ENCODE measurements around the gene KAT2B.

Gene KAT2B

DNA sequence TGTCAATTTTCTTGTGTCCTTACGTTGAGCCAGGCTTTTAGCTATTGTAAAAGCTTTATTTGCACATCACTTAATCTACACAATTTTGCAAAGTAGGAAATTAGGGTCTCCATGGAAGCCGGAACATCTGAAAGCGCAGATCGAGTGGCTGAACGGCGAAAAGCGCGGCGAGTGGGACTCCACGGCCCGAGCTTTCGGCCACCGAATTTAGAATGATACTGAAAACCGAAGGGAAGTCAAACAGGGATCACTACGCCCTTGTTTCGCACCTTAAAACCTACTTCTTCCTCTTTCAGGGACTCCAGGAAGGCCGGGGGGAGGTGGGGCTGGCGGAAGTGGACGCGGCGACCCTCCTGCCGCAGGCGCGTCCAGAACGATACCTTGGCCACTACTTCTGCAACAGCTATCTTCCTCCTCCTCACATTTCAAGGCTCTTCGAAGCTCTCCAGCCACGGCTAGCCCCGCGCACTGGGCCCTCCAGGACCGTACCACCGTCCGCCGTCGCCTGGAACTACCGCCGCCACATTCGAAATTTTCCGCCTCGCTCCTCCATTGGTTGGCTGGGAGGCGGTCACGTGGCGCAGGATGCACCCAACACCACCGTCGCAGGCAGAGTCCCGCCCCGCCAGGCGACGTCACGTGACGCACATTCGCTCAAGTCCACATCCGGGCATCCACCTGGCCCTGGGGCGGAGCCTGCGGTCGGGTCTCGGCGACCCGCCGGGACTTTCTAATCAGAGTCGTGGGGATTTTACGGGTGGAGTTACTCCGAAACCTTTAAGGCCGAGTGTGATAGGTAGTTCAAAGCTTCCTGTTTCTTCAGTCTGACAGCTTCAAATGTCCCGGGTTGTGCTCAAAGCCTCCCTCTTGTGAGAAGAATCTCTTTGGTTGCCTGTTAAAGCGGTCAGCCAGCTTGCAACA, 145.7 kb downstream of the KAT2B start, which contains the start of gene SGO1:
SGO1 (minus strand) TSS at position 528 of the 921 bp plus-strand sequence. CDS start 2,179 bp downstream, outside the sequence.
- H2BK5ac ChIP-seq (ENCODE audit: low read depth, low read length, poor library complexity) = peak within 1 kb of the TSS; percentile 75
- peaks cover 5% of the 10 kb centered on the region for H3K79me2 ChIP-seq (ENCODE audit: control insufficient read depth, insufficient read depth, low read length, poor library complexity)
- no peak within 1 kb of the TSS for H2AK5ac ChIP-seq (ENCODE audit: low read length)
- peaks cover 10% of the 10 kb centered on the region for H3K79me1 ChIP-seq (ENCODE audit: low read length)
- H2AFZ ChIP-seq (ENCODE audit: insufficient read depth, low read length, poor library complexity) = peak within 1 kb of the TSS; percentile 73
- H3K4me2 ChIP-seq (ENCODE audit: low read length) = peak within 1 kb of the TSS; percentile 89
- peak within 1 kb of the TSS; percentile 84 for H3K27ac ChIP-seq (ENCODE audit: low read depth, low read length)
- H3K4me1 ChIP-seq (ENCODE audit: control insufficient read depth in 1 of 2, insufficient read depth in 2 of 2, low read length in 2 of 2) = no peaks in the 10 kb centered on the region
- H3K14ac ChIP-seq (ENCODE audit: low read length) = peak within 1 kb of the TSS; percentile 82
- peak within 1 kb of the TSS; percentile 80 for H4K91ac ChIP-seq (ENCODE audit: low read depth, low read length)
- H3K36me3 ChIP-seq (ENCODE audit: control insufficient read depth in 1 of 2, insufficient read depth in 2 of 2, low read length in 2 of 2) = peaks cover 5 to 9% of the 10 kb centered on the region in 2 experiments
- H3K4ac ChIP-seq (ENCODE audit: low read depth, low read length) = peak within 1 kb of the TSS; percentile 40
- H3K27me3 ChIP-seq (ENCODE audit: insufficient read depth, low read length) = no peaks in the 10 kb centered on the region
- peak within 1 kb of the TSS; percentile 75 for H4K12ac ChIP-seq (ENCODE audit: low read depth, low read length)
- no CpG with 5 or more reads among the region's 65 CpGs for WGBS (ENCODE audit: extremely low coverage, insufficient coverage, insufficient read length)
- H2BK120ac ChIP-seq (ENCODE audit: insufficient read depth, low read length, poor library complexity) = peak within 1 kb of the TSS; percentile 88
- H3K18ac ChIP-seq (ENCODE audit: low read length) = peak within 1 kb of the TSS; percentile 73
- peak; percentile 100 for DNase-seq
- peak within 1 kb of the TSS; percentile 52 for H3K9ac ChIP-seq (ENCODE audit: low read length)
- no peak within 1 kb of the TSS for H3K23ac ChIP-seq (ENCODE audit: low read length)
- H3K4me3 ChIP-seq (ENCODE audit: low read depth, low read length) = peak within 1 kb of the TSS; percentile 84
- peak within 1 kb of the TSS; percentile 89 for H4K8ac ChIP-seq (ENCODE audit: low read depth, low read length)
- H3K9me3 ChIP-seq (ENCODE audit: insufficient read depth, low read depth, low read length) = no peaks in the 10 kb centered on the region
- H2BK12ac ChIP-seq (ENCODE audit: low read length) = no peak within 1 kb of the TSS

DNA sequence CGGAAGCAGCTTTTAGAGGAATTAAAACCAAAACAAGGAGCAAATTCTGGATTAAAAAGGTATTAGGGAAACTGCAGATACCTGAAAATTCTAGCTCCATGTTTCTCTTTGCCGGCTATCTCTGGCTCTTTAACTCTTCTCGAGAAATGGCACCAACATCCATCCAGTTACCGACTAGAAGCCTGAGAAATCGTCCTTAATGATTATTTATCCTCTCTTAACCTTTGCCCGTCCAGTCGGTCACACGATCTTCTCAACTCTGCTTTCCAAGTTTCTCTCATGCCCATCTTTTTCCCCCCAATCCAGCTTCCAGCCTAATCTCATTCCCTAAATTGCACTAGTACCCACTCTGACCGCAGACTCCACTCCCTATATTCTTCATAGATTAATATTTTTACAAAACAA, 146.4 kb downstream of the KAT2B start:
- H3K9me3 ChIP-seq (ENCODE audit: insufficient read depth, low read depth, low read length) = no peaks in the 10 kb centered on the region
- H2AK5ac ChIP-seq (ENCODE audit: low read length) = no peak overlapping the region
- WGBS (ENCODE audit: extremely low coverage, insufficient coverage, insufficient read length) = no CpG with 5 or more reads among the region's 9 CpGs
- peaks cover 5% of the 10 kb centered on the region for H3K79me2 ChIP-seq (ENCODE audit: control insufficient read depth, insufficient read depth, low read length, poor library complexity)
- no peak overlapping the region for H2BK12ac ChIP-seq (ENCODE audit: low read length)
- H3K36me3 ChIP-seq (ENCODE audit: control insufficient read depth in 1 of 2, insufficient read depth in 2 of 2, low read length in 2 of 2) = peaks cover 4 to 7% of the 10 kb centered on the region in 2 experiments
- DNase-seq = no peak
- H3K4me3 ChIP-seq (ENCODE audit: low read depth, low read length) = peak overlapping the region; percentile 21
- H3K4ac ChIP-seq (ENCODE audit: low read depth, low read length) = no peak overlapping the region
- H3K27me3 ChIP-seq (ENCODE audit: insufficient read depth, low read length) = no peaks in the 10 kb centered on the region
- H4K91ac ChIP-seq (ENCODE audit: low read depth, low read length) = no peak overlapping the region
- H3K23ac ChIP-seq (ENCODE audit: low read length) = no peak overlapping the region
- H3K79me1 ChIP-seq (ENCODE audit: low read length) = peaks cover 10% of the 10 kb centered on the region
- H2AFZ ChIP-seq (ENCODE audit: insufficient read depth, low read length, poor library complexity) = peak overlapping the region; percentile 63
- H3K18ac ChIP-seq (ENCODE audit: low read length) = no peak overlapping the region
- peak overlapping the region; percentile 84 for H3K27ac ChIP-seq (ENCODE audit: low read depth, low read length)
- H2BK120ac ChIP-seq (ENCODE audit: insufficient read depth, low read length, poor library complexity) = no peak overlapping the region
- H3K4me2 ChIP-seq (ENCODE audit: low read length) = peak overlapping the region; percentile 77
- no peak overlapping the region for H3K14ac ChIP-seq (ENCODE audit: low read length)
- H4K12ac ChIP-seq (ENCODE audit: low read depth, low read length) = peak overlapping the region; percentile 10
- no peaks in the 10 kb centered on the region for H3K4me1 ChIP-seq (ENCODE audit: control insufficient read depth in 1 of 2, insufficient read depth in 2 of 2, low read length in 2 of 2)
- H2BK5ac ChIP-seq (ENCODE audit: low read depth, low read length, poor library complexity) = peak overlapping the region; percentile 42
- H3K9ac ChIP-seq (ENCODE audit: low read length) = peak overlapping the region; percentile 44
- peak overlapping the region; percentile 46 for H4K8ac ChIP-seq (ENCODE audit: low read depth, low read length)

DNA sequence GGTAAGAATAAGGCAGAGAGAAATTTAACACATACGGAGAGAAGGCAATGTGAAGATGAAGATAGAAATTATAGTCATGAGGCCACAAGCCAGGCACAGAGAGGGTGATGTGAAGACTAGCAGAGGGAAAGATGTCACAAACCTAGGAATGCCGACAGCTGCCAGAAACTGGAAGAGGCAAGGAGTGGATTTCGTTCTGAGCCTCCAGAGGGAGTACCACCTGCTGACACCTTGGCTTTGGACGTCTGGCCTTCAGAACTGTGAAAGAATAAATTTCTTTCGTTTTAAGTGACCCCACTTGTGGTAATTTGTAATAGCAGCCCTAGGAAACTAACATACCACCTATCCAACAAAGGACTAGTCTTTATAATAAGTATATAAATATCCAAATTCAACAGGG, 150.7 kb downstream of the KAT2B start:
- Histone ChIP-seq H3K4ac (ENCODE audit: low read depth, low read length) (no peak overlapping the region), H2BK120ac (ENCODE audit: insufficient read depth, low read length, poor library complexity) (no peak overlapping the region), H2BK5ac (ENCODE audit: low read depth, low read length, poor library complexity) (no peak overlapping the region), H3K27ac (ENCODE audit: low read depth, low read length) (no peak overlapping the region), H4K12ac (ENCODE audit: low read depth, low read length) (no peak overlapping the region), H2AK5ac (ENCODE audit: low read length) (no peak overlapping the region), H3K9me3 (ENCODE audit: insufficient read depth, low read depth, low read length) (no peaks in the 10 kb centered on the region), H4K8ac (ENCODE audit: low read depth, low read length) (no peak overlapping the region), H3K36me3 (ENCODE audit: control insufficient read depth in 1 of 2, insufficient read depth in 2 of 2, low read length in 2 of 2) (no peaks in the 10 kb centered on the region), H3K23ac (ENCODE audit: low read length) (no peak overlapping the region), H3K4me1 (ENCODE audit: control insufficient read depth in 1 of 2, insufficient read depth in 2 of 2, low read length in 2 of 2) (no peaks in the 10 kb centered on the region), H3K4me2 (ENCODE audit: low read length) (no peak overlapping the region), H3K9ac (ENCODE audit: low read length) (no peak overlapping the region), H2BK12ac (ENCODE audit: low read length) (no peak overlapping the region), H3K18ac (ENCODE audit: low read length) (no peak overlapping the region), H3K4me3 (ENCODE audit: low read depth, low read length) (no peak overlapping the region), H3K79me2 (ENCODE audit: control insufficient read depth, insufficient read depth, low read length, poor library complexity) (no peaks in the 10 kb centered on the region), H3K79me1 (ENCODE audit: low read length) (peaks cover 4% of the 10 kb centered on the region), H3K27me3 (ENCODE audit: insufficient read depth, low read length) (no peaks in the 10 kb centered on the region), H2AFZ (ENCODE audit: insufficient read depth, low read length, poor library complexity) (no peak overlapping the region), H3K14ac (ENCODE audit: low read length) (no peak overlapping the region), H4K91ac (ENCODE audit: low read depth, low read length) (no peak overlapping the region)
- no CpG with 5 or more reads among the region's 5 CpGs for WGBS (ENCODE audit: extremely low coverage, insufficient coverage, insufficient read length)
- DNase-seq = peak in 1 of 2 donors; percentile 29

DNA sequence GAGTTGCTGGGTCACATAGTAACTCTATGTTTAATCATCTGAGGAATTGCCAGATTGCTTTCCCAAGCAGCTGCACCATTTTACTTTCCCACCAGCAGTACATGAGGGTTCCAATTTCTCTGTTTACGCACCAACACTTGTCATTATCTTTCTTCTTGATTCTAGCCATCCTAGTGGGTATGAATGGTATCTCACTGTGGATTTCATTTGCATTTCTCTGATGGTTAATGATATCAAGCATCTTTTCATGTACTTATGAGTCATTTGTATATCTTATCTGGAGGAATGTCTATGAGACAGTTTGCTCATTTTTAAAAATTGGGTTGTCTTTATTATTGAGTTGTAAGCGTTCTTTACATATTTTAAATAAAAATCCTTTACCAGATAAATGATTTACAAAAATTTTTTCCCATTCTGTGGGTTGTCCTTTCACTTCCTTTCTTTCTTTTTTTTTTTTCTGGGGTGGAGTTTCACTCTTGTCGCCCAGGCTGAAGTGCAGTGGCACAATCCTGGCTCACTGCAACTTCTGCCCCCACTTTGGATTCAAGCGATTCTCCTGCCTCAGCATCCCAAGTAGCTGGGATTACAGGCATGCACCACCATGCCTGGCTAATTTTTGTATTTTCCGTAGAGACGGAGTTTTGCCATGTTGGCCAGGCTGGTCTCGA, 154.7 kb downstream of the KAT2B start:
- no peaks in the 10 kb centered on the region for H3K79me2 ChIP-seq (ENCODE audit: control insufficient read depth, insufficient read depth, low read length, poor library complexity)
- no peaks in the 10 kb centered on the region for H3K9me3 ChIP-seq (ENCODE audit: insufficient read depth, low read depth, low read length)
- no CpG with 5 or more reads among the region's 7 CpGs for WGBS (ENCODE audit: extremely low coverage, insufficient coverage, insufficient read length)
- H3K27ac ChIP-seq (ENCODE audit: low read depth, low read length) = no peak overlapping the region
- H3K4me1 ChIP-seq (ENCODE audit: control insufficient read depth in 1 of 2, insufficient read depth in 2 of 2, low read length in 2 of 2) = no peaks in the 10 kb centered on the region
- no peaks in the 10 kb centered on the region for H3K79me1 ChIP-seq (ENCODE audit: low read length)
- no peak overlapping the region for H4K8ac ChIP-seq (ENCODE audit: low read depth, low read length)
- no peak overlapping the region for H2BK5ac ChIP-seq (ENCODE audit: low read depth, low read length, poor library complexity)
- no peak overlapping the region for H2BK120ac ChIP-seq (ENCODE audit: insufficient read depth, low read length, poor library complexity)
- H3K4me2 ChIP-seq (ENCODE audit: low read length) = no peak overlapping the region
- no peak overlapping the region for H3K18ac ChIP-seq (ENCODE audit: low read length)
- DNase-seq = peak; percentile 42 to 91
- H3K23ac ChIP-seq (ENCODE audit: low read length) = no peak overlapping the region
- no peaks in the 10 kb centered on the region for H3K27me3 ChIP-seq (ENCODE audit: insufficient read depth, low read length)
- no peak overlapping the region for H3K4me3 ChIP-seq (ENCODE audit: low read depth, low read length)
- no peaks in the 10 kb centered on the region for H3K36me3 ChIP-seq (ENCODE audit: control insufficient read depth in 1 of 2, insufficient read depth in 2 of 2, low read length in 2 of 2)
- H2AK5ac ChIP-seq (ENCODE audit: low read length) = no peak overlapping the region
- no peak overlapping the region for H3K4ac ChIP-seq (ENCODE audit: low read depth, low read length)
- H3K14ac ChIP-seq (ENCODE audit: low read length) = no peak overlapping the region
- H4K91ac ChIP-seq (ENCODE audit: low read depth, low read length) = no peak overlapping the region
- no peak overlapping the region for H2AFZ ChIP-seq (ENCODE audit: insufficient read depth, low read length, poor library complexity)
- no peak overlapping the region for H2BK12ac ChIP-seq (ENCODE audit: low read length)
- H3K9ac ChIP-seq (ENCODE audit: low read length) = no peak overlapping the region
- no peak overlapping the region for H4K12ac ChIP-seq (ENCODE audit: low read depth, low read length)
